ENCODE data around the gene BHLHA15. TPM values are rescaled to one million over a fixed set of nuclear protein-coding genes. Genes with fewer than 3 reads are reported as not detected.

The BHLHA15 gene
- total and polyA plus RNA-seq, 2 of the 13 experiments (the other 11 are each of a cell fraction or from before 2014, with no cell fraction given), result 1.9 to 6.1 TPM

GRCh38 chr7:98211676-98212531 is 665 bp downstream of the BHLHA15 start (continued):
- TF ChIP-seq MTF1 (CRISPR knock-in tag; IDR thresholded peaks at IDR 0.05), result no peak
- TF ChIP-seq ZNF142 (CRISPR knock-in tag; IDR thresholded peaks at IDR 0.05), result 0 out of 2 replicates have a peak, but pooled peaks have one; percentile 41
- no peak for TF ChIP-seq FOXO1 (CRISPR knock-in tag; IDR thresholded peaks at IDR 0.05)
- no peak for TF ChIP-seq XBP1 (CRISPR knock-in tag; IDR thresholded peaks at IDR 0.05)
- peak in 1 of 2 experiments; percentile 59; a peak in 1 of 4 replicates for TF ChIP-seq EP300 (IDR thresholded peaks at IDR 0.05; ENCODE audit: low read depth in 2 of 2, low read length in 2 of 2)
- TF ChIP-seq EP300 (CRISPR knock-in tag; IDR thresholded peaks at IDR 0.05; ENCODE audit: borderline replicate concordance), result peak; percentile 49; the same call in 1 of the 2 replicates
- no peak for TF ChIP-seq TCF7 (IDR thresholded peaks at IDR 0.05; ENCODE audit: low read depth)
- TF ChIP-seq ZNF484 (CRISPR knock-in tag; IDR thresholded peaks at IDR 0.05; ENCODE audit: borderline replicate concordance, low read depth), result no peak
- TF ChIP-seq, protein P1, sequence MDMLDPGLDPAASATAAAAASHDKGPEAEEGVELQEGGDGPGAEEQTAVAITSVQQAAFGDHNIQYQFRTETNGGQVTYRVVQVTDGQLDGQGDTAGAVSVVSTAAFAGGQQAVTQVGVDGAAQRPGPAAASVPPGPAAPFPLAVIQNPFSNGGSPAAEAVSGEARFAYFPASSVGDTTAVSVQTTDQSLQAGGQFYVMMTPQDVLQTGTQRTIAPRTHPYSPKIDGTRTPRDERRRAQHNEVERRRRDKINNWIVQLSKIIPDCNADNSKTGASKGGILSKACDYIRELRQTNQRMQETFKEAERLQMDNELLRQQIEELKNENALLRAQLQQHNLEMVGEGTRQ (IDR thresholded peaks at IDR 0.05; ENCODE audit: low read depth, low read length), result no peak; the same call in 1 of the 2 replicates
- TF ChIP-seq, protein P1 (CRISPR knock-in tag; IDR thresholded peaks at IDR 0.05; ENCODE audit: borderline replicate concordance), result 0 out of 2 replicates have a peak, but pooled peaks have one; percentile 22
- 0 out of 2 replicates have a peak, but pooled peaks have one; percentile 34 for TF ChIP-seq ZNF263 (CRISPR knock-in tag; IDR thresholded peaks at IDR 0.05)
- no peak for TF ChIP-seq HOXA5 (CRISPR knock-in tag; IDR thresholded peaks at IDR 0.05)
- no peak for TF ChIP-seq RFX1 (IDR thresholded peaks at IDR 0.05)
- TF ChIP-seq ZNF513 (CRISPR knock-in tag; conservative IDR thresholded peaks at IDR 0.05), result no peak
- no peak for TF ChIP-seq GPBP1L1 (CRISPR knock-in tag; IDR thresholded peaks at IDR 0.05)
- TF ChIP-seq ZNF550 (CRISPR knock-in tag; IDR thresholded peaks at IDR 0.05; ENCODE audit: borderline replicate concordance), result no peak
- TF ChIP-seq ZNF501 (CRISPR knock-in tag; IDR thresholded peaks at IDR 0.05), result no peak
- no peak for TF ChIP-seq ZNF20 (CRISPR knock-in tag; IDR thresholded peaks at IDR 0.05)
- no peak for TF ChIP-seq PRMT3 (CRISPR knock-in tag; IDR thresholded peaks at IDR 0.05; ENCODE audit: borderline replicate concordance, low read depth)

All from HepG2 (cell line).